GM10266 (cell line): ENCODE data around the gene BLOC1S2.

ENCODE experiments used
- DNase-seq: peaks from one replicate; pipeline ENCODE4 v3.0.0; 2012; ENCODE audit errors: extremely low spot score
- CTCF ChIP-seq: IDR thresholded peaks from 2 replicates; pipeline ENCODE4 v1.5.1; 2012; ENCODE audit warnings: mild to moderate bottlenecking, low read depth; ENCODE audit not compliant: control insufficient read depth, insufficient read depth; ENCODE audit errors: missing control alignments

BLOC1S2 gene

GRCh38 chr10:100232101-100232500 lies 54.4 kb downstream of the BLOC1S2 start:
- TF ChIP-seq CTCF, result no peak
- DNase-seq, result no peak

DNA sequence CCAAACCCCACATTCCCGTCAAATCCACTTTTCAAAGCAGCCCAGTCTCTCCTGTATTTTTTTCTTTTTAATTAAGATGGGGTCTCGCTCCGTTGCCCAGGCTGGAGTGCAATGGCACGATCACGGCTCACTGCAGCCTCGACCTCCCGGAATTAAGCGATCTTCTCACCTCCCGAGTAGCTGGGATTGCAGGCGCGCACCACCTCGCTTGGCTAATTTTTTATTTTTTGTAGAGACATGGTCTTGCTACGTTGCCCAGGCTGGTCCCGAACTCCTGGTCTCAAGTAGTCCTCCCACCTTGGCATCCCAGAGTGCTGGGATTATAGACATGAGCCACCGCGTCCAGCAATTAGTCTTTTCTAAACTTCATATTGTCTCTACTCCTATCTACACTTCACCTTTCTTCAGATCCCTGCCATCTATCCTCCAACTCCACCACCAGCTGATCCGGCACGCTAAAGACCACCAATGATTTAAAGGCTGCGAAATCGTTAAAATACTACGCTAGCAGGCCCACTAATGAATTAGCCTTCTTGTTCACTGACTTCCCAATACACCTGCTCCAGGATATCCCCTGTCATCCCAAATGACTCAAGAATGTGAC lies 56.6 kb downstream of the BLOC1S2 start:
- DNase-seq, result no peak
- TF ChIP-seq CTCF, result no peak

GRCh38 chr10:100223879-100224278 lies 62.6 kb downstream of the BLOC1S2 start:
- no peak for DNase-seq
- no peak for TF ChIP-seq CTCF
